ENCODE measurements around the gene ZSWIM3.

- TF ChIP-seq TOX (CRISPR knock-in tag; IDR thresholded peaks at IDR 0.05; ENCODE audit: borderline replicate concordance), result no peak
- no peak for TF ChIP-seq ZNF70 (CRISPR knock-in tag; IDR thresholded peaks at IDR 0.05)
Measured at GRCh38 chr20:45887346-45887715, 29.9 kb downstream of the ZSWIM3 start, which contains the start of gene SPATA25.
